Neural progenitor cell (in vitro differentiated cells): ENCODE results near the gene ITGBL1. TPM values are rescaled to one million over a fixed set of nuclear protein-coding genes. Genes with fewer than 3 reads are reported as not detected.

Experiments
- DNase-seq: peaks from one replicate; pipeline ENCODE4 v3.0.0-alpha.2; 2016; ENCODE audit warnings: low spot score
- H2AFZ ChIP-seq: fragments of 200-600 bp; sonication (generic); replicated peaks from 2 replicates; pipeline ENCODE4 v1.6.1; 2016; ENCODE audit warnings: antibody characterized with exemption
- H3F3A ChIP-seq: fragments of 200-600 bp; sonication (generic); 2 replicates; pipeline ENCODE4 v1.6.1; 2016; ENCODE audit warnings: antibody characterized with exemption, low read depth
- H3K27ac ChIP-seq: fragments of 200-600 bp; sonication (generic); 2 replicates; pipeline ENCODE4 v1.5.1; 2016; ENCODE audit warnings: mild to moderate bottlenecking
- H3K27me3 ChIP-seq: fragments of 200-600 bp; sonication (generic); 2 replicates; pipeline ENCODE4 v1.6.1; 2016; ENCODE audit warnings: mild to moderate bottlenecking, moderate library complexity
- H3K36me3 ChIP-seq: fragments of 200-600 bp; sonication (generic); 2 replicates; pipeline ENCODE4 v1.5.1; 2016
- H3K4me1 ChIP-seq: fragments of 200-600 bp; sonication (generic); 2 replicates; pipeline ENCODE4 v1.6.1; 2016; ENCODE audit warnings: mixed run types
- H3K4me2 ChIP-seq: fragments of 200-600 bp; sonication (generic); 2 replicates; pipeline ENCODE4 v1.6.1; 2016
- H3K4me3 ChIP-seq: fragments of 200-600 bp; sonication (generic); 2 replicates; pipeline ENCODE4 v1.5.1; 2016
- H3K79me2 ChIP-seq: fragments of 200-600 bp; sonication (generic); 2 replicates; pipeline ENCODE4 v1.6.1; 2016; ENCODE audit warnings: low read depth
- H3K9ac ChIP-seq: fragments of 200-600 bp; sonication (generic); 2 replicates; pipeline ENCODE4 v1.6.1; 2016
- H3K9me3 ChIP-seq: fragments of 200-600 bp; sonication (generic); 2 replicates; pipeline ENCODE4 v1.5.1; 2016; ENCODE audit warnings: low read depth
- H4K20me1 ChIP-seq: fragments of 200-600 bp; sonication (generic); 2 replicates; pipeline ENCODE4 v1.6.1; 2016; ENCODE audit warnings: low read depth
- H3K27ac Mint-ChIP-seq: 3 replicates; pipeline ENCODE4 v1.8.0; 2021; ENCODE audit warnings: mixed read lengths
- H3K27me3 Mint-ChIP-seq: 2 replicates; pipeline ENCODE4 v1.8.0; 2022; ENCODE audit warnings: low read depth, mild to moderate bottlenecking, inconsistent platforms, moderate library complexity, mixed read lengths; ENCODE audit not compliant: insufficient read depth
- H3K36me3 Mint-ChIP-seq: 3 replicates; pipeline ENCODE4 v1.8.0; 2021; ENCODE audit warnings: mixed read lengths
- H3K4me1 Mint-ChIP-seq: 3 replicates; pipeline ENCODE4 v1.8.0; 2021; ENCODE audit warnings: mixed read lengths
- H3K4me3 Mint-ChIP-seq: 3 replicates; pipeline ENCODE4 v1.8.0; 2021; ENCODE audit warnings: mild to moderate bottlenecking, moderate library complexity, mixed read lengths
- H3K9me3 Mint-ChIP-seq: 3 replicates; pipeline ENCODE4 v1.8.0; 2020; ENCODE audit warnings: mixed read lengths
- EZH2 ChIP-seq: fragments of 200-600 bp; sonication (generic); IDR thresholded peaks from 2 replicates; pipeline ENCODE4 v1.6.1; 2017; ENCODE audit warnings: antibody characterized with exemption, mild to moderate bottlenecking, moderate library complexity
- EZH2phosphoT487 ChIP-seq: fragments of 200-600 bp; sonication (generic); IDR thresholded peaks from 2 replicates; pipeline ENCODE4 v1.6.1; 2017; ENCODE audit warnings: antibody characterized with exemption
- total RNA-seq: library from RNA; depleted of rRNA; stranded (reverse); fragments of >200 nt; gene quantifications from 2 replicates; pipeline ENCODE4 v1.2.3, GENCODE V29; 2015; ENCODE audit warnings: low replicate concordance
- TF ChIP-seq, protein P1 (sequence below): fragments of 200-600 bp; sonication (generic); IDR thresholded peaks from 2 replicates; pipeline ENCODE4 v1.5.1; 2017; ENCODE audit warnings: antibody characterized with exemption, mild to moderate bottlenecking

The ITGBL1 gene
- total RNA-seq, 1 donor from 2014 or later: not detected

DNA sequence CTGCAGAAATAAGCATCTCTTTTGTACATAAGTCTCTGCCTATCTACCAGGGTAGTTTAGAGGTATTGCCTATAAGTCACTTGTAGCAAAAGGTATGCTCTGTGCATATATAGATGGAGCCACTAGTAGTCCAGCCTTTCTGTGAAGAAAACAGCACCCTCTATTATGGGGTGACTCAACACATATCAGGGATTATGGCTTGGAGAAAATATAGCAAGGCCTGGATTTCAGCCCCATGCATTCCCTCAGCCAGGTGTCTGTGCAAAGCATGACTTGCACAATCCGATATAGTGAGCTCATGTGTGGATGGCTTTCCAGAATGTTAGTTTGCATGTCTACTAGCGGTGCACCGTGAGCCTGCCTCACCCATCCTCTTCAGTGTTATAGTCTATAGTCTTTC lies 22.7 kb upstream of the ITGBL1 start:
- H3K4me1 ChIP-seq: no peaks in the 10 kb centered on the region
- DNase-seq: no peak
- no peak for TF ChIP-seq EZH2phosphoT487
- no peak for TF ChIP-seq EZH2
- TF ChIP-seq, protein P1, sequence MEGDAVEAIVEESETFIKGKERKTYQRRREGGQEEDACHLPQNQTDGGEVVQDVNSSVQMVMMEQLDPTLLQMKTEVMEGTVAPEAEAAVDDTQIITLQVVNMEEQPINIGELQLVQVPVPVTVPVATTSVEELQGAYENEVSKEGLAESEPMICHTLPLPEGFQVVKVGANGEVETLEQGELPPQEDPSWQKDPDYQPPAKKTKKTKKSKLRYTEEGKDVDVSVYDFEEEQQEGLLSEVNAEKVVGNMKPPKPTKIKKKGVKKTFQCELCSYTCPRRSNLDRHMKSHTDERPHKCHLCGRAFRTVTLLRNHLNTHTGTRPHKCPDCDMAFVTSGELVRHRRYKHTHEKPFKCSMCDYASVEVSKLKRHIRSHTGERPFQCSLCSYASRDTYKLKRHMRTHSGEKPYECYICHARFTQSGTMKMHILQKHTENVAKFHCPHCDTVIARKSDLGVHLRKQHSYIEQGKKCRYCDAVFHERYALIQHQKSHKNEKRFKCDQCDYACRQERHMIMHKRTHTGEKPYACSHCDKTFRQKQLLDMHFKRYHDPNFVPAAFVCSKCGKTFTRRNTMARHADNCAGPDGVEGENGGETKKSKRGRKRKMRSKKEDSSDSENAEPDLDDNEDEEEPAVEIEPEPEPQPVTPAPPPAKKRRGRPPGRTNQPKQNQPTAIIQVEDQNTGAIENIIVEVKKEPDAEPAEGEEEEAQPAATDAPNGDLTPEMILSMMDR: no peak
- no peak overlapping the region for H3K27ac ChIP-seq
- no peaks in the 10 kb centered on the region for H3K36me3 Mint-ChIP-seq
- H3K27ac Mint-ChIP-seq: no peak overlapping the region
- H3K4me3 Mint-ChIP-seq: no peak overlapping the region
- no peaks in the 10 kb centered on the region for H3K9me3 ChIP-seq
- no peak overlapping the region for H3K4me2 ChIP-seq
- no peaks in the 10 kb centered on the region for H3K79me2 ChIP-seq
- peaks cover 2% of the 10 kb centered on the region for H3K27me3 Mint-ChIP-seq
- H3K36me3 ChIP-seq: no peaks in the 10 kb centered on the region
- H3K4me1 Mint-ChIP-seq: no peaks in the 10 kb centered on the region
- no peaks in the 10 kb centered on the region for H3F3A ChIP-seq
- no peak overlapping the region for H3K9ac ChIP-seq
- no peak overlapping the region for H2AFZ ChIP-seq
- no peaks in the 10 kb centered on the region for H3K27me3 ChIP-seq
- H3K9me3 Mint-ChIP-seq: peaks cover 2% of the 10 kb centered on the region
- no peaks in the 10 kb centered on the region for H4K20me1 ChIP-seq
- H3K4me3 ChIP-seq: no peak overlapping the region

DNA sequence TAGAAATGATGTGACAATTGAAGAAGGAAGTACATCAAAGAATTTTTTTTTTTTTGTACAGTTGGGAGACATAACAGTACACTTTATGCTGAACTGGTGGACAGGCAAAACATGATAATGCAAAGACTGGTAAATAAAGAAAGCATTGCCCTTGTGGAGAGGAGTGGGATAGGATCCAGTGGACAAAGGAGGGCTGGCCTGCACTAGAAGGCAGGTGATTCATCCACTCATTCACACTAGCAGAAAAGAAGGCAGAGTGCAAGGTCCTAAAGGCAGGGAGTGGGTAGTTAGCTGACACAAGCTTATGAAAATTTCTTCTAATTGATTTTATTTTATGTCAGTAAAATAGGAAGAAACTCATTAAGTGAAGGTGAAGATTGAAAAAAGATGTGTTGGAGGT lies 18.6 kb upstream of the ITGBL1 start:
- no peaks in the 10 kb centered on the region for H3K36me3 ChIP-seq
- Mint-ChIP-seq H3K27me3 (no peaks in the 10 kb centered on the region), H3K27ac (no peak overlapping the region), H3K4me1 (peaks cover 4% of the 10 kb centered on the region), H3K4me3 (no peak overlapping the region), H3K9me3 (no peaks in the 10 kb centered on the region), H3K36me3 (no peaks in the 10 kb centered on the region)
- no peak overlapping the region for H3K9ac ChIP-seq
- no peaks in the 10 kb centered on the region for H3K4me1 ChIP-seq
- H3K27ac ChIP-seq: no peak overlapping the region
- H4K20me1 ChIP-seq: no peaks in the 10 kb centered on the region
- DNase-seq: no peak
- no peak overlapping the region for H3K4me3 ChIP-seq
- H3K27me3 ChIP-seq: no peaks in the 10 kb centered on the region
- no peaks in the 10 kb centered on the region for H3K9me3 ChIP-seq
- H3K4me2 ChIP-seq: no peak overlapping the region
- TF ChIP-seq EZH2: no peak
- H2AFZ ChIP-seq: no peak overlapping the region
- no peaks in the 10 kb centered on the region for H3K79me2 ChIP-seq
- no peaks in the 10 kb centered on the region for H3F3A ChIP-seq

DNA sequence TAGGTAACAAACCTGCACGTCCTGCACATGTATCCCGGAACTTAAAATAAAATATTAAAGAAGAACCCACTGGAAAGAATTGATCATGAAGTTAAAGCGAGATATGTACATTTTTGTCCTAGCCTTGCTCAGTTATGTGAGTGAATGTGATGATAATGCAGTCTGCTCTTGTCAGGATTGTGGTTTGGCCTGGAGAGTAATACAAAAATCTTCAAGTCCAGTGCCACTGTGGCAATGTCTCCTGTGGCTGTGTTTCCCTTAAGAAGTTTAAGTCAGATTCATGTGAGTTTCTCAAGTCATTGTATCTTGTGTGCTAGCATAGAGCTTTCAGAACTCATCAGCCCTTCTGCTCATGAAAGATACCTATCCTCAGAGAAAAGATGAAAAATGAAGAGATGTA lies 18.0 kb upstream of the ITGBL1 start:
- Histone ChIP-seq H3K4me3 (no peak overlapping the region), H3K9me3 (no peaks in the 10 kb centered on the region), H3K79me2 (no peaks in the 10 kb centered on the region), H2AFZ (no peak overlapping the region), H3K27me3 (no peaks in the 10 kb centered on the region), H4K20me1 (no peaks in the 10 kb centered on the region), H3K4me2 (no peak overlapping the region), H3K36me3 (no peaks in the 10 kb centered on the region), H3K4me1 (no peaks in the 10 kb centered on the region), H3K9ac (no peak overlapping the region), H3F3A (no peaks in the 10 kb centered on the region), H3K27ac (no peak overlapping the region)
- no peaks in the 10 kb centered on the region for H3K9me3 Mint-ChIP-seq
- peaks cover 4% of the 10 kb centered on the region for H3K4me1 Mint-ChIP-seq
- DNase-seq: no peak
- no peaks in the 10 kb centered on the region for H3K36me3 Mint-ChIP-seq
- no peak overlapping the region for H3K27ac Mint-ChIP-seq
- no peaks in the 10 kb centered on the region for H3K27me3 Mint-ChIP-seq
- no peak for TF ChIP-seq EZH2phosphoT487
- H3K4me3 Mint-ChIP-seq: no peak overlapping the region

DNA sequence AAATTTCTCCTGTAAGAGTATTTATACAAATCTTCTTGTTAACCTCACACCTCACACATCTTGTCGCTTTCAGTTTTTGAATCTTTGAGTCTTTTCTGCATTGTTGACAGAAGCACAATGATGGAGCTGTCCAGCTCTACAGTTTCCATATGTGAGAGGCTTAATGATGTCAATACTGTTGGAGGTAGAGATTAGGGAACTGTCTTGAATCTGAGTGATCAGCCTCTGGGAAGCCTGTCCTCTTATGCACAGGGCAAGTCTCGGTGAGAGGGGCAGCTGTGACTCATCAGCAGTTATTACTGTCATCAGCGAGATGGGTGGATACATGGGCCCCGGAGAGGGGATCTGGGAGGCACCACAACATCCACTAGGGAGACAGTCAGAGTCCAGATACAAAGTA lies 4.6 kb upstream of the ITGBL1 start:
- no peak for DNase-seq
- Histone ChIP-seq H3K79me2 (no peaks in the 10 kb centered on the region), H3K4me3 (no peak overlapping the region), H3K4me1 (no peaks in the 10 kb centered on the region), H3K27me3 (no peaks in the 10 kb centered on the region), H3F3A (no peaks in the 10 kb centered on the region), H3K9me3 (no peaks in the 10 kb centered on the region), H3K36me3 (no peaks in the 10 kb centered on the region), H2AFZ (no peak overlapping the region), H3K4me2 (no peak overlapping the region), H4K20me1 (no peaks in the 10 kb centered on the region), H3K9ac (no peak overlapping the region), H3K27ac (no peak overlapping the region)
- Mint-ChIP-seq H3K27me3 (no peaks in the 10 kb centered on the region), H3K4me3 (no peak overlapping the region), H3K9me3 (no peaks in the 10 kb centered on the region), H3K4me1 (peaks cover 3% of the 10 kb centered on the region), H3K36me3 (no peaks in the 10 kb centered on the region), H3K27ac (no peak overlapping the region)
- TF ChIP-seq, protein P1: no peak
- no peak for TF ChIP-seq EZH2
- no peak for TF ChIP-seq EZH2phosphoT487
